H9 (cell line): ENCODE results near the gene TIMM50. TPM values are rescaled to one million over a fixed set of nuclear protein-coding genes. Genes with fewer than 3 reads are reported as not detected.

Experiments
- DNase-seq: peaks from one replicate; pipeline ENCODE4 v3.0.0-alpha.2; 2017
- H2AFZ ChIP-seq: one replicate; pipeline ENCODE4 v1.6.1; 2013; ENCODE audit warnings: mild to moderate bottlenecking, low read length, control low read depth, moderate library complexity
- H2AK5ac ChIP-seq: 2 replicates; pipeline ENCODE4 v1.6.1; 2013; ENCODE audit warnings: low read length, control low read depth, mixed read lengths; ENCODE audit not compliant: insufficient read length
- H2BK120ac ChIP-seq: one replicate; pipeline ENCODE4 v1.6.1; 2013; ENCODE audit warnings: low read depth, mild to moderate bottlenecking, low read length, control low read depth, inconsistent platforms; ENCODE audit not compliant: poor library complexity, severe bottlenecking
- H2BK12ac ChIP-seq: 2 replicates; pipeline ENCODE4 v1.6.1; 2013; ENCODE audit warnings: low read length, control low read depth, mixed read lengths, low read depth; ENCODE audit not compliant: insufficient read length
- H2BK15ac ChIP-seq: 2 replicates; pipeline ENCODE4 v1.6.1; 2013; ENCODE audit warnings: low read depth, low read length, control low read depth
- H2BK20ac ChIP-seq: one replicate; pipeline ENCODE4 v1.6.1; 2013; ENCODE audit warnings: low read depth, mild to moderate bottlenecking, low read length, control low read depth, inconsistent platforms; ENCODE audit not compliant: poor library complexity, severe bottlenecking
- H2BK5ac ChIP-seq: 2 replicates; pipeline ENCODE4 v1.6.1; 2013; ENCODE audit warnings: low read length, control low read depth, mixed read lengths; ENCODE audit not compliant: insufficient read length
- H3K14ac ChIP-seq: 2 replicates; pipeline ENCODE4 v1.6.1; 2013; ENCODE audit warnings: low read length, control low read depth; ENCODE audit not compliant: insufficient read depth
- H3K18ac ChIP-seq: 2 replicates; pipeline ENCODE4 v1.6.1; 2013; ENCODE audit warnings: low read depth, mild to moderate bottlenecking, mixed read lengths, low read length, control low read depth; ENCODE audit not compliant: insufficient read length
- H3K23ac ChIP-seq: 2 replicates; pipeline ENCODE4 v1.6.1; 2013; ENCODE audit warnings: low read length, control low read depth, mixed read lengths, low read depth; ENCODE audit not compliant: insufficient read length
- H3K23me2 ChIP-seq: 2 replicates; pipeline ENCODE4 v1.6.1; 2013; ENCODE audit warnings: low read depth, mild to moderate bottlenecking, mixed read lengths, low read length, control low read depth; ENCODE audit not compliant: insufficient read length, poor library complexity, severe bottlenecking
- H3K27ac ChIP-seq: 2 replicates; pipeline ENCODE4 v1.5.1; 2013; ENCODE audit warnings: low read length, control low read depth, mixed read lengths, low read depth; ENCODE audit not compliant: insufficient read length
- H3K27me3 ChIP-seq: 2 replicates; pipeline ENCODE4 v1.6.1; 2013; ENCODE audit warnings: low read length, control low read depth, inconsistent platforms; ENCODE audit not compliant: insufficient read depth
- H3K4ac ChIP-seq: 2 replicates; pipeline ENCODE4 v1.6.1; 2013; ENCODE audit warnings: low read depth, mild to moderate bottlenecking, control low read depth, inconsistent platforms, low read length, moderate library complexity
- H3K4me1 ChIP-seq: 2 replicates; pipeline ENCODE4 v1.6.1; 2013; ENCODE audit warnings: low read length, control low read depth, inconsistent platforms; ENCODE audit not compliant: insufficient read depth
- H3K4me2 ChIP-seq: 2 replicates; pipeline ENCODE4 v1.6.1; 2013; ENCODE audit warnings: low read length, control low read depth, mixed read lengths; ENCODE audit not compliant: insufficient read length, insufficient read depth
- H3K56ac ChIP-seq: 2 replicates; pipeline ENCODE4 v1.6.1; 2013; ENCODE audit warnings: low read depth, mild to moderate bottlenecking, mixed read lengths, low read length, control low read depth; ENCODE audit not compliant: insufficient read length
- H3K79me1 ChIP-seq: 2 replicates; pipeline ENCODE4 v1.6.1; 2013; ENCODE audit warnings: low read depth, mild to moderate bottlenecking, moderate library complexity, low read length, control low read depth, inconsistent platforms; ENCODE audit not compliant: insufficient read depth, poor library complexity, severe bottlenecking
- H3K79me2 ChIP-seq: 2 replicates; pipeline ENCODE4 v1.6.1; 2013; ENCODE audit warnings: low read length, control low read depth, inconsistent platforms; ENCODE audit not compliant: insufficient read depth
- H3K9ac ChIP-seq: 2 replicates; pipeline ENCODE4 v1.6.1; 2013; ENCODE audit warnings: low read length, control low read depth, mixed read lengths; ENCODE audit not compliant: insufficient read length; ENCODE audit errors: extremely low read depth
- H3K9me3 ChIP-seq: one replicate; pipeline ENCODE4 v1.6.1; 2013; ENCODE audit warnings: low read depth, low read length, inconsistent platforms; ENCODE audit not compliant: control insufficient read depth
- H3T11ph ChIP-seq: one replicate; pipeline ENCODE4 v1.6.1; 2013; ENCODE audit warnings: mild to moderate bottlenecking, low read length, control low read depth, inconsistent platforms
- H4K20me1 ChIP-seq: one replicate; pipeline ENCODE4 v1.6.1; 2013; ENCODE audit not compliant: control insufficient read depth, insufficient read length, insufficient read depth
- H4K5ac ChIP-seq: 2 replicates; pipeline ENCODE4 v1.6.1; 2013; ENCODE audit warnings: low read depth, mild to moderate bottlenecking, mixed read lengths, low read length, control low read depth; ENCODE audit not compliant: insufficient read length
- H4K8ac ChIP-seq: replicated peaks from 2 replicates; pipeline ENCODE4 v1.6.1; 2013; ENCODE audit warnings: low read length, control low read depth, mixed read lengths, low read depth; ENCODE audit not compliant: insufficient read length
- H4K91ac ChIP-seq: 2 replicates; pipeline ENCODE4 v1.6.1; 2013; ENCODE audit warnings: low read depth, mild to moderate bottlenecking, moderate library complexity, mixed read lengths, low read length, control low read depth; ENCODE audit not compliant: insufficient read length
- H3K27ac Mint-ChIP-seq, 3 experiments: 2 replicates in 2 of 3; 3 replicates in 1 of 3; pipeline ENCODE4 v1.8.0; 2020 to 2021; ENCODE audit warnings: mixed read lengths in 3 of 3, mild to moderate bottlenecking in 1 of 3, moderate library complexity in 1 of 3
- H3K27me3 Mint-ChIP-seq: 2 replicates; pipeline ENCODE4 v1.8.0; 2021; ENCODE audit warnings: low read depth, mild to moderate bottlenecking, moderate library complexity, mixed read lengths
- H3K36me3 Mint-ChIP-seq, 3 experiments: 2 replicates in 2 of 3; 3 replicates in 1 of 3; pipeline ENCODE4 v1.8.0; 2020 to 2021; ENCODE audit warnings: low read depth in 3 of 3, mixed read lengths in 3 of 3; ENCODE audit not compliant: insufficient read depth in 1 of 3
- H3K4me1 Mint-ChIP-seq, 2 experiments: 2 replicates each; pipeline ENCODE4 v1.8.0; 2020; ENCODE audit warnings: mixed read lengths in 2 of 2
- H3K4me3 Mint-ChIP-seq, 2 experiments: 2 replicates in 1 of 2; 3 replicates in 1 of 2; pipeline ENCODE4 v1.8.0; 2020 to 2021; ENCODE audit warnings: mild to moderate bottlenecking in 2 of 2, mixed read lengths in 2 of 2, moderate library complexity in 1 of 2
- H3K9me3 Mint-ChIP-seq, 2 experiments: 2 replicates in 1 of 2; 3 replicates in 1 of 2; pipeline ENCODE4 v1.8.0; 2020; ENCODE audit warnings: mild to moderate bottlenecking in 2 of 2, mixed read lengths in 2 of 2, moderate library complexity in 1 of 2
- CTCF ChIP-seq: fragments of 200-600 bp; sonication (generic); conservative IDR thresholded peaks from 3 replicates; pipeline ENCODE4 v1.8.0; 2021; ENCODE audit warnings: antibody characterized with exemption, mild to moderate bottlenecking
- WGBS: extraction: QIAGEN DNeasy Blood & Tissue Kit; methylation state at CpG from one replicate; pipeline ENCODE4 v1.1.7; 2013; ENCODE audit warnings: missing lambda C conversion rate, low lambda C conversion rate, mixed read lengths; ENCODE audit not compliant: insufficient read length; ENCODE audit errors: extremely low coverage; 5-methylcytosine and 5-hydroxymethylcytosine counted together
- total RNA-seq: library from RNA; stranded (reverse); gene quantifications from 2 replicates; pipeline ENCODE4 v1.2.1, GENCODE V29; 2021

TIMM50 gene
- total RNA-seq, 1 experiment from 2014 or later: 128 TPM

GRCh38 chr19:39506598-39506943 is 25.9 kb downstream of the TIMM50 start:
- DNase-seq: no peak
- no peak overlapping the region for H3K18ac ChIP-seq
- H3K4ac ChIP-seq: no peak overlapping the region
- H3K23ac ChIP-seq: no peak overlapping the region
- no peak for TF ChIP-seq CTCF
- peak overlapping the region; percentile 74 for H3K4me2 ChIP-seq
- no peak overlapping the region for H2AFZ ChIP-seq
- no peaks in the 10 kb centered on the region for H3K79me2 ChIP-seq
- H2BK15ac ChIP-seq: no peak overlapping the region
- Mint-ChIP-seq H3K4me3 (peak overlapping the region in 1 of 2 experiments; percentile 57; a peak in 3 of 5 replicates), H3K27ac (no peak overlapping the region), H3K4me1 (peaks cover 9 to 10% of the 10 kb centered on the region in 2 experiments), H3K27me3 (peaks cover 85% of the 10 kb centered on the region), H3K36me3 (peaks cover 0 to 11% (median 3%) of the 10 kb centered on the region in 3 experiments; a peak in 3 of 7 replicates), H3K9me3 (peaks cover 11 to 15% of the 10 kb centered on the region in 2 experiments; a peak in 4 of 5 replicates)
- peaks cover 10% of the 10 kb centered on the region for H3K23me2 ChIP-seq
- H4K8ac ChIP-seq: no peak overlapping the region
- H2AK5ac ChIP-seq: no peak overlapping the region
- H3T11ph ChIP-seq: no peak overlapping the region
- no peak overlapping the region for H3K9ac ChIP-seq
- no peaks in the 10 kb centered on the region for H4K20me1 ChIP-seq
- no peak overlapping the region for H3K14ac ChIP-seq
- H3K4me1 ChIP-seq: no peaks in the 10 kb centered on the region
- no peak overlapping the region for H3K27ac ChIP-seq
- no peaks in the 10 kb centered on the region for H3K9me3 ChIP-seq
- H2BK20ac ChIP-seq: no peak overlapping the region
- H4K5ac ChIP-seq: no peak overlapping the region
- no peak overlapping the region for H2BK12ac ChIP-seq
- peaks cover 19% of the 10 kb centered on the region; the same call in 1 of the 2 replicates for H3K27me3 ChIP-seq
- no peak overlapping the region for H2BK120ac ChIP-seq
- no peak overlapping the region for H3K56ac ChIP-seq
- no CpG with 5 or more reads among the region's 7 CpGs for WGBS
- H4K91ac ChIP-seq: no peak overlapping the region
- no peak overlapping the region for H2BK5ac ChIP-seq
- no peaks in the 10 kb centered on the region for H3K79me1 ChIP-seq
